Endothelial cell of umbilical vein (primary cell): ENCODE measurements around the gene TFPI2. TPM values are rescaled to one million over a fixed set of nuclear protein-coding genes. Genes with fewer than 3 reads are reported as not detected.

Source experiments
- BruUV-seq: library from RNA; stranded (reverse); fragments of 400-500 nt; replicated peaks from 2 replicates; lab custom pipeline; 2021; lab: Mats Ljungman, UMichigan
- CTCF ChIA-PET: fragments of 300-600, 350-600 bp; sonication (Branson Sonifier 250); formaldehyde crosslinking; loops from one replicate; lab custom pipeline; 2021; ENCODE audit warnings: antibody characterized with exemption, inconsistent platforms; lab: Charles Lee
- POLR2A ChIA-PET: fragments of 300-600, 350-600 bp; sonication (Branson Sonifier 250); formaldehyde crosslinking; loops from one replicate; lab custom pipeline; 2021; ENCODE audit warnings: antibody characterized with exemption, inconsistent platforms; lab: Charles Lee
- DNase-seq: peaks from one replicate; pipeline ENCODE4 v3.0.0-alpha.2; 2011; ENCODE audit warnings: low read depth, low spot score
- FAIRE-seq: peaks from 2 replicates; lab custom pipeline; 2011; peaks lifted over from hg19 to GRCh38; lab: Jason Lieb, UNC
- H2AFZ ChIP-seq: 2 replicates; pipeline ENCODE4 v1.6.0; 2012; ENCODE audit warnings: low read depth, low read length, control low read depth, inconsistent platforms
- H3K27ac ChIP-seq: 2 replicates; pipeline ENCODE4 v1.5.1; 2011; ENCODE audit warnings: low read depth, mild to moderate bottlenecking, control low read depth, low read length, moderate library complexity; ENCODE audit not compliant: insufficient read depth
- H3K27me3 ChIP-seq, 2 experiments: 2 replicates each; pipeline versions ENCODE4 v1.6.0 to v1.6.1; 2011; ENCODE audit warnings: low read length in 2 of 2, mixed read lengths in 1 of 2; ENCODE audit not compliant: control insufficient read depth in 2 of 2, insufficient read depth in 2 of 2
- H3K36me3 ChIP-seq, 2 experiments: 2 replicates in 1 of 2; 3 replicates in 1 of 2; pipeline ENCODE4 v1.5.1; 2011; ENCODE audit warnings: low read length in 2 of 2, mild to moderate bottlenecking in 1 of 2, moderate library complexity in 1 of 2; ENCODE audit not compliant: control insufficient read depth in 2 of 2, insufficient read depth in 2 of 2; ENCODE audit errors: extremely low read depth in 1 of 2
- H3K4me1 ChIP-seq: 3 replicates; pipeline ENCODE4 v1.5.1; 2011; ENCODE audit warnings: mild to moderate bottlenecking, low read length; ENCODE audit not compliant: control insufficient read depth, insufficient read depth; ENCODE audit errors: extremely low read depth
- H3K4me2 ChIP-seq: 2 replicates; pipeline ENCODE4 v1.6.1; 2011; ENCODE audit warnings: low read length, control low read depth, mixed read lengths; ENCODE audit not compliant: insufficient read depth
- H3K4me3 ChIP-seq, 3 experiments: fragments of 200-600 bp in 1 of 3; sonication (generic), shearing (Covaris generic) in 1 of 3; replicated peaks in 1 of 3; 2 replicates each; pipeline ENCODE4 v1.5.1; 2011 to 2016; ENCODE audit warnings: control low read depth in 3 of 3, low read length in 3 of 3, mild to moderate bottlenecking in 2 of 3, inconsistent platforms in 1 of 3, low read depth in 1 of 3, moderate library complexity in 1 of 3; ENCODE audit not compliant: insufficient read depth in 1 of 3
- H3K79me2 ChIP-seq: 2 replicates; pipeline ENCODE4 v1.6.0; 2012; ENCODE audit warnings: low read length, inconsistent platforms; ENCODE audit not compliant: control insufficient read depth, insufficient read depth
- H3K9ac ChIP-seq: replicated peaks from 2 replicates; pipeline ENCODE3; 2011; ENCODE audit warnings: low read length, control low read depth; ENCODE audit not compliant: insufficient read depth; ENCODE audit errors: extremely low read depth
- H3K9me1 ChIP-seq: replicated peaks from 3 replicates; pipeline ENCODE4 v1.6.0; 2011; ENCODE audit warnings: mild to moderate bottlenecking, low read length; ENCODE audit not compliant: control insufficient read depth, insufficient read depth; ENCODE audit errors: extremely low read depth
- H3K9me3 ChIP-seq: replicated peaks from 2 replicates; pipeline ENCODE4 v1.5.1; 2012; ENCODE audit warnings: low read length, inconsistent platforms; ENCODE audit not compliant: control insufficient read depth, insufficient read depth
- H4K20me1 ChIP-seq: replicated peaks from 2 replicates; pipeline ENCODE3; 2011; ENCODE audit warnings: mild to moderate bottlenecking, low read length; ENCODE audit not compliant: control insufficient read depth, insufficient read depth; ENCODE audit errors: extremely low read depth
- EZH2 ChIP-seq: IDR thresholded peaks from 2 replicates; pipeline ENCODE4 v1.6.1; 2012; ENCODE audit warnings: borderline replicate concordance, low read depth, mild to moderate bottlenecking, moderate library complexity, low read length, inconsistent platforms; ENCODE audit not compliant: severe bottlenecking
- FOS ChIP-seq: IDR thresholded peaks from 2 replicates; pipeline ENCODE4 v1.6.1; 2011; ENCODE audit warnings: mild to moderate bottlenecking, low read length, moderate library complexity, borderline replicate concordance; ENCODE audit not compliant: insufficient read depth
- GATA2 ChIP-seq: IDR thresholded peaks from 2 replicates; pipeline ENCODE4 v1.7.0; 2011; ENCODE audit warnings: low read depth, mild to moderate bottlenecking, moderate library complexity, mixed read lengths, low read length; ENCODE audit not compliant: insufficient read length, insufficient read depth
- JUN ChIP-seq: IDR thresholded peaks from 2 replicates; pipeline ENCODE4 v1.6.1; 2011; ENCODE audit warnings: borderline replicate concordance, low read depth; ENCODE audit not compliant: insufficient read length, insufficient read depth
- MYC ChIP-seq: IDR thresholded peaks from one replicate; pipeline ENCODE4 v1.6.1; 2011; ENCODE audit warnings: mild to moderate bottlenecking, low read depth, low read length
- POLR2A ChIP-seq: IDR thresholded peaks from 2 replicates; pipeline ENCODE4 v1.6.1; 2012; ENCODE audit warnings: low read depth, mild to moderate bottlenecking, control low read depth, low read length
- POLR2AphosphoS5 ChIP-seq: IDR thresholded peaks from 2 replicates; pipeline ENCODE4 v1.6.1; 2012; ENCODE audit warnings: low read depth, mild to moderate bottlenecking, control low read depth, low read length, moderate library complexity; ENCODE audit not compliant: insufficient read depth
- dilution Hi-C: fragments of 300-500 bp; cut with MboI; formaldehyde crosslinking; loops from one replicate; pipeline ENCODE4 v1.15.0; 2019; ENCODE audit warnings: low sequenced_read_pairs; ENCODE audit not compliant: extremely low pct_ligation_motif_present
- intact Hi-C: fragments of 100-400 bp; cut with micrococcal nuclease; formaldehyde crosslinking; loops from one replicate; pipeline ENCODE4 v1.10.0; 2022
- polyA plus RNA-seq, 4 experiments: library from polyadenylated mRNA; depleted of rRNA in 3 of 4; stranded (reverse) in 3 of 4; unstranded in 1 of 4; fragments of >200 nt; gene quantifications; 2 replicates each; pipeline versions ENCODE4 v1.2.1 to v1.2.3, GENCODE V29; 2011 to 2012; ENCODE audit warnings: missing spikeins in 1 of 4
- total RNA-seq: library from RNA; stranded (reverse); gene quantifications from 2 replicates; pipeline ENCODE4 v1.2.3, GENCODE V29; 2021
- TF ChIP-seq, protein P1 (sequence below): IDR thresholded peaks from 2 replicates; pipeline ENCODE4 v1.6.1; 2011; ENCODE audit not compliant: insufficient read depth, insufficient read length
- TF ChIP-seq, protein P2 (sequence below), 2 donors: IDR thresholded peaks; 1 replicate in 1 of 2; 2 replicates in 1 of 2; pipeline ENCODE4 v1.5.1; 2011; ENCODE audit warnings: low read length in 2 of 2, mild to moderate bottlenecking in 2 of 2, moderate library complexity in 2 of 2, control low read depth in 1 of 2, inconsistent platforms in 1 of 2, low read depth in 1 of 2; ENCODE audit not compliant: insufficient read depth in 1 of 2; ENCODE audit errors: extremely low read depth in 1 of 2

Gene TFPI2
- total and polyA plus RNA-seq, 2 donors (not counting 3 experiments of a cell fraction or from before 2014, with no cell fraction given), result 49.9 to 65.9 TPM

DNA sequence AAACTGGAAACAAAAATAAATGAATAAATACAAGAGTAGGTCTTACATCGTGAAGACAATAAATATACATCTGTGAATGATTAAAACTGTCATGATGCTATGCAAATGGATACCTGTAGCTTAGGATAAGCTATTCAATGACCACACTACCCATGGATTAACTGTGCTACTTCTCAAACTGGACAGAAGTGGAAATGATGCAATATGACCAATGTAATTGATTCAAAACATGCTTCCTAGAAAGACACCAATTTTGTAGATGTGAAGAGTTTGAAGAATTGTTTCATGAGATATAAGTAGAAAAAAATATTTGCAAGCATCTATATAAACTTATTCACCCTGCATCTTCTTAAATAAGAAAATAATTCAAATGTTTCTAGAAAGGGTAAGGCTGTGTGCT is 36.1 kb downstream of the TFPI2 start:
- H2AFZ ChIP-seq, result no peak overlapping the region
- H3K79me2 ChIP-seq, result no peaks in the 10 kb centered on the region
- peaks cover 4% of the 10 kb centered on the region for H3K4me1 ChIP-seq
- dilution Hi-C loops, result no loop called here
- CTCF ChIA-PET, result interaction anchor here (1.1 kb wide), 1 partner anchor 9 kb away, joined by 3 read pairs; no protein-coding TSS in a partner anchor
- FAIRE-seq, result no peak
- no peaks in the 10 kb centered on the region for H3K9me1 ChIP-seq
- no peaks in the 10 kb centered on the region for H3K36me3 ChIP-seq
- no peak overlapping the region for H3K4me2 ChIP-seq
- H4K20me1 ChIP-seq, result no peaks in the 10 kb centered on the region
- intact Hi-C loops, result no loop called here
- no peaks in the 10 kb centered on the region for H3K9me3 ChIP-seq
- no peak for DNase-seq
- POLR2A ChIA-PET, result no interaction called here
- no peak for TF ChIP-seq EZH2
- TF ChIP-seq POLR2A, result no peak
- H3K27me3 ChIP-seq, result peaks cover 0 to 1% of the 10 kb centered on the region in 2 experiments
- no peak overlapping the region for H3K4me3 ChIP-seq
- no peak overlapping the region for H3K27ac ChIP-seq
- no TSS peak for BruUV-seq
- H3K9ac ChIP-seq, result no peak overlapping the region

DNA sequence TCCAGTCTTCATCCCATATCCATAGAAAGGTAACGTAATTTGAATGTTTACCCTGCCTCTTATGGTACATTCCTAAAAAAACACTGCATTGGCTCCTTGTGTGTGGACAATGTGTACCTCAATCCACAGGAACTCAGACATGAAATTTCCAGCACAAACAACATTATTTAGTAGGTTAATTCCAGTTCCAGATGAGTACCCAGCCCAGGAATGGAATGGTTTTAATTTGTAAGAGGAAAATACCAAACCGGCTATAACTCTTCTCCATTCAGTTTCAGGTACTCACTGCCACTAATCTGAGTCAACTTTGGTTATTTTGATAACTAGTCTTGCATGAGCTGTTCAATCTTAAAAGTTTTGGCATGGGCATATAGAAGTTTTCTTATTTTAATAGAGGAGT is 39.0 kb downstream of the TFPI2 start:
- POLR2A ChIA-PET, result no interaction called here
- FAIRE-seq (no peak), DNase-seq (no peak)
- CTCF ChIA-PET, result no interaction called here
- H3K9me3 ChIP-seq, result no peaks in the 10 kb centered on the region
- no peak overlapping the region for H3K4me3 ChIP-seq
- H2AFZ ChIP-seq, result no peak overlapping the region
- no peak overlapping the region for H3K27ac ChIP-seq
- dilution Hi-C loops (no loop called here), intact Hi-C loops (no loop called here)
- H3K4me1 ChIP-seq, result peaks cover 2% of the 10 kb centered on the region
- H4K20me1 ChIP-seq, result no peaks in the 10 kb centered on the region
- no peak overlapping the region for H3K4me2 ChIP-seq
- H3K36me3 ChIP-seq, result no peaks in the 10 kb centered on the region
- no peaks in the 10 kb centered on the region for H3K9me1 ChIP-seq
- no peak overlapping the region for H3K9ac ChIP-seq
- BruUV-seq, result no TSS peak
- no peaks in the 10 kb centered on the region for H3K27me3 ChIP-seq
- TF ChIP-seq POLR2AphosphoS5, result no peak
- TF ChIP-seq, protein P1, sequence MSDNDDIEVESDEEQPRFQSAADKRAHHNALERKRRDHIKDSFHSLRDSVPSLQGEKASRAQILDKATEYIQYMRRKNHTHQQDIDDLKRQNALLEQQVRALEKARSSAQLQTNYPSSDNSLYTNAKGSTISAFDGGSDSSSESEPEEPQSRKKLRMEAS, result no peak
- TF ChIP-seq MYC, result no peak
- TF ChIP-seq FOS, result no peak
- TF ChIP-seq GATA2, result no peak
- TF ChIP-seq JUN, result no peak
- TF ChIP-seq, protein P2, sequence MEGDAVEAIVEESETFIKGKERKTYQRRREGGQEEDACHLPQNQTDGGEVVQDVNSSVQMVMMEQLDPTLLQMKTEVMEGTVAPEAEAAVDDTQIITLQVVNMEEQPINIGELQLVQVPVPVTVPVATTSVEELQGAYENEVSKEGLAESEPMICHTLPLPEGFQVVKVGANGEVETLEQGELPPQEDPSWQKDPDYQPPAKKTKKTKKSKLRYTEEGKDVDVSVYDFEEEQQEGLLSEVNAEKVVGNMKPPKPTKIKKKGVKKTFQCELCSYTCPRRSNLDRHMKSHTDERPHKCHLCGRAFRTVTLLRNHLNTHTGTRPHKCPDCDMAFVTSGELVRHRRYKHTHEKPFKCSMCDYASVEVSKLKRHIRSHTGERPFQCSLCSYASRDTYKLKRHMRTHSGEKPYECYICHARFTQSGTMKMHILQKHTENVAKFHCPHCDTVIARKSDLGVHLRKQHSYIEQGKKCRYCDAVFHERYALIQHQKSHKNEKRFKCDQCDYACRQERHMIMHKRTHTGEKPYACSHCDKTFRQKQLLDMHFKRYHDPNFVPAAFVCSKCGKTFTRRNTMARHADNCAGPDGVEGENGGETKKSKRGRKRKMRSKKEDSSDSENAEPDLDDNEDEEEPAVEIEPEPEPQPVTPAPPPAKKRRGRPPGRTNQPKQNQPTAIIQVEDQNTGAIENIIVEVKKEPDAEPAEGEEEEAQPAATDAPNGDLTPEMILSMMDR (IDR thresholded peaks at IDR 0.05; ENCODE audit: extremely low read depth in 1 of 2, insufficient read depth in 1 of 2, low read depth in 1 of 2, low read length in 2 of 2), result no peak
- TF ChIP-seq EZH2, result no peak
- no peak for TF ChIP-seq POLR2A
- H3K79me2 ChIP-seq, result no peaks in the 10 kb centered on the region
